Measurements from ENCODE around the gene S1PR5. TPM values are rescaled to one million over a fixed set of nuclear protein-coding genes. Genes with fewer than 3 reads are reported as not detected.

Gene S1PR5
- total and polyA plus RNA-seq, 2 of the 8 experiments (the other 6 are each of a cell fraction or from before 2014, with no cell fraction given) = 2.4 to 8.6 TPM

DNA sequence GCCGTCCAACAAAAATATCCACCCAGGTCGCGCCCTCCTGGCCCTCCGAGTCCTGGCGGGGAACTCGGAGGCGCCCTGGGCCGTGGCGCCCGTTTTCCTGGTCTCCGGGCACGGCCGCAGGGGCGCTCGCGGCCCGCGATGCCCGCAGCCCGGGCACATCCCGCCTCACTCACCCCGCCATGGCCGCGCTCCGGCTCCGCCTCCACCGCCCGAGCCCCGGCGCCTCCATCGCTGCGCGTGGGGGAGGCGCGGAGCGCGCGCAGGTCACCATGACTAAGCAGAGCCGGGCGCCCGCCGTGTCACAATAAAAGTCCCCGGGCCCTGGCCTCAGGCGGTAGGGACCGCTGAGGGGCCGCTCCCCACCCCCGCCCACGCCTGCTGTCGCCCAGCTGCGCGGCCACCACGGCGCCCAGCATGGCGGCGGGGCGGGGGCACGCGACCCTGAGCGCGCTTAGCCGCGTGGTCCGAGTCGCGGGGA lies 14.7 kb downstream of the S1PR5 start (continued):
- TF ChIP-seq, protein P1, sequence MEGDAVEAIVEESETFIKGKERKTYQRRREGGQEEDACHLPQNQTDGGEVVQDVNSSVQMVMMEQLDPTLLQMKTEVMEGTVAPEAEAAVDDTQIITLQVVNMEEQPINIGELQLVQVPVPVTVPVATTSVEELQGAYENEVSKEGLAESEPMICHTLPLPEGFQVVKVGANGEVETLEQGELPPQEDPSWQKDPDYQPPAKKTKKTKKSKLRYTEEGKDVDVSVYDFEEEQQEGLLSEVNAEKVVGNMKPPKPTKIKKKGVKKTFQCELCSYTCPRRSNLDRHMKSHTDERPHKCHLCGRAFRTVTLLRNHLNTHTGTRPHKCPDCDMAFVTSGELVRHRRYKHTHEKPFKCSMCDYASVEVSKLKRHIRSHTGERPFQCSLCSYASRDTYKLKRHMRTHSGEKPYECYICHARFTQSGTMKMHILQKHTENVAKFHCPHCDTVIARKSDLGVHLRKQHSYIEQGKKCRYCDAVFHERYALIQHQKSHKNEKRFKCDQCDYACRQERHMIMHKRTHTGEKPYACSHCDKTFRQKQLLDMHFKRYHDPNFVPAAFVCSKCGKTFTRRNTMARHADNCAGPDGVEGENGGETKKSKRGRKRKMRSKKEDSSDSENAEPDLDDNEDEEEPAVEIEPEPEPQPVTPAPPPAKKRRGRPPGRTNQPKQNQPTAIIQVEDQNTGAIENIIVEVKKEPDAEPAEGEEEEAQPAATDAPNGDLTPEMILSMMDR (IDR thresholded peaks at IDR 0.05; ENCODE audit: control extremely low read depth in 1 of 3, insufficient read depth in 1 of 3, low read depth in 1 of 3, low read length in 3 of 3) = peak in 1 of 3 experiments; percentile 6; a peak in 1 of 4 replicates
- TF ChIP-seq POLR2A (IDR thresholded peaks at IDR 0.05; ENCODE audit: control extremely low read depth in 1 of 2, low read depth in 2 of 2, low read length in 2 of 2) = peak; percentile 69 to 82; a peak in 2 of 3 replicates
- peak; percentile 91 for TF ChIP-seq TAF1 (IDR thresholded peaks at IDR 0.05; ENCODE audit: low read depth, low read length)
- TF ChIP-seq SP1 (IDR thresholded peaks at IDR 0.05; ENCODE audit: low read depth, low read length) = peak; percentile 53; the same call in 1 of the 2 replicates
- TF ChIP-seq NANOG (IDR thresholded peaks at IDR 0.05; ENCODE audit: insufficient read depth, low read depth, low read length, poor library complexity, severe bottlenecking) = peak; percentile 38
- no peak for TF ChIP-seq RFX5 (IDR thresholded peaks at IDR 0.05; ENCODE audit: borderline replicate concordance, low read depth, low read length)
- peak; percentile 80 for TF ChIP-seq PHF8 (conservative IDR thresholded peaks at IDR 0.05; ENCODE audit: low read depth, low read length)
- peak; percentile 86 for TF ChIP-seq MAX (IDR thresholded peaks at IDR 0.05)
- TF ChIP-seq POU5F1 (IDR thresholded peaks at IDR 0.05; ENCODE audit: low read depth, low read length) = peak; percentile 5; the same call in 1 of the 2 replicates
- TF ChIP-seq JUN (IDR thresholded peaks at IDR 0.05; ENCODE audit: low read depth, low read length) = no peak
- TF ChIP-seq HDAC6 (IDR thresholded peaks at IDR 0.05; ENCODE audit: low read depth, low read length) = peak; percentile 30
- no peak for TF ChIP-seq EZH2 (IDR thresholded peaks at IDR 0.05; ENCODE audit: low read depth, low read length, severe bottlenecking)
- TF ChIP-seq EP300 (IDR thresholded peaks at IDR 0.05; ENCODE audit: borderline replicate concordance in 1 of 2, low read depth in 2 of 2, low read length in 2 of 2) = peak; percentile 11 to 92; a peak in 2 of 3 replicates
- TF ChIP-seq POLR2AphosphoS5 (IDR thresholded peaks at IDR 0.05; ENCODE audit: low read depth, low read length) = peak; percentile 18; the same call in 1 of the 2 replicates
- peak in 1 of 2 experiments; percentile 2; a peak in 1 of 4 replicates for TF ChIP-seq RAD21 (IDR thresholded peaks at IDR 0.05 in 1 of 2, conservative IDR thresholded peaks at IDR 0.05 in 1 of 2; ENCODE audit: low read depth in 2 of 2, low read length in 2 of 2)
- TF ChIP-seq SIX5 (IDR thresholded peaks at IDR 0.05; ENCODE audit: low read depth, low read length) = no peak
- TF ChIP-seq ASH2L (IDR thresholded peaks at IDR 0.05; ENCODE audit: low read length) = no peak
- peak; percentile 97 for TF ChIP-seq EGR1 (IDR thresholded peaks at IDR 0.05; ENCODE audit: borderline replicate concordance, low read depth, low read length)
- no peak for TF ChIP-seq E2F6 (IDR thresholded peaks at IDR 0.05)
- peak; percentile 84 for TF ChIP-seq TAF7 (optimal IDR thresholded peaks at IDR 0.05; ENCODE audit: borderline replicate concordance, low read depth, low read length)

Data from H1 (cell line).